GM19452 (cell line): ENCODE data around the gene SH3TC1.
A peak's percentile ranks its signal among the peaks of the same experiment; 100 is the strongest.

Experiments
- ATAC-seq: cut with Tn5 transposase; IDR thresholded peaks from one replicate; pipeline ENCODE4 v1.9.1; 2021; ENCODE audit not compliant: unreplicated experiment

Gene SH3TC1

DNA sequence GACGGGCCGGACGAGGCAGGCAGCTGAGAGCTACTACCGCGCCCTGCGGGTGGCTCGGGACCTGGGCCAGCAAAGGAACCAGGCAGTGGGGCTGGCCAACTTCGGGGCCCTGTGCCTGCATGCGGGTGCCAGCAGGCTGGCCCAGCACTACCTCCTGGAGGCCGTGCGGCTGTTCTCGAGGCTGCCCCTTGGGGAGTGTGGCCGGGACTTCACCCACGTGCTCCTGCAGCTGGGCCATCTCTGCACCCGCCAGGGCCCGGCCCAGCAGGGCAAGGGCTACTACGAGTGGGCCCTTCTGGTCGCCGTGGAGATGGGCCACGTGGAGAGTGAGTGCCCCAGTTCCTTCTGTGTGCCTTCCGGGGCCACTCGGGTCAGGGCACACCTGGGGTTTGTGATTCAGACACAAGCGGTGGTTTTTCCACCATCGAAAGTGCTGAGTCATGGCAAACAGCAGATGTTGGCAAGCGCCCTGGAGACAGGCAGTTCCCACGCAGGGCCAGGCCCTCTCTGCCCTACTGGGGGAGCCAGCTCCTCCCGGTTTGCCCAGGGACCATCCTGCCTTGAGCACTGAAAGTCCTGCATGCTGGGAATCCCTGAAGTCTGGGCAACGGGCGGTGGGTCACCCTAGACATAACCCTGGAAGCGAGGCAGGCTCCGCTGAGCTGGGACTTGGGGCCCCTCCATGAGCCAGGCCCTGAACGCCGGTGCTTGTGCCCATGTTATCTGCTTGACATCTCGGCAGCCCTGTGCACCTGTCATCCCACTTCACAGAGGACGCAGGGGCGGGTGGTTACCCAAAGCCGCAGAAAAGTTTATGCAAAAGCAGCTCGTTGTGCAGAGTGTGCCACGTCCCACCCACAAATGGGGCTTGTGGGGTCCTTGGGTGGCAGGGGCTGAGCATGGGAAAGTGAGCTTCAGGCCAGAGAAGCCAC lies 29.5 kb downstream of the SH3TC1 start:
- peak; percentile 78 for ATAC-seq

DNA sequence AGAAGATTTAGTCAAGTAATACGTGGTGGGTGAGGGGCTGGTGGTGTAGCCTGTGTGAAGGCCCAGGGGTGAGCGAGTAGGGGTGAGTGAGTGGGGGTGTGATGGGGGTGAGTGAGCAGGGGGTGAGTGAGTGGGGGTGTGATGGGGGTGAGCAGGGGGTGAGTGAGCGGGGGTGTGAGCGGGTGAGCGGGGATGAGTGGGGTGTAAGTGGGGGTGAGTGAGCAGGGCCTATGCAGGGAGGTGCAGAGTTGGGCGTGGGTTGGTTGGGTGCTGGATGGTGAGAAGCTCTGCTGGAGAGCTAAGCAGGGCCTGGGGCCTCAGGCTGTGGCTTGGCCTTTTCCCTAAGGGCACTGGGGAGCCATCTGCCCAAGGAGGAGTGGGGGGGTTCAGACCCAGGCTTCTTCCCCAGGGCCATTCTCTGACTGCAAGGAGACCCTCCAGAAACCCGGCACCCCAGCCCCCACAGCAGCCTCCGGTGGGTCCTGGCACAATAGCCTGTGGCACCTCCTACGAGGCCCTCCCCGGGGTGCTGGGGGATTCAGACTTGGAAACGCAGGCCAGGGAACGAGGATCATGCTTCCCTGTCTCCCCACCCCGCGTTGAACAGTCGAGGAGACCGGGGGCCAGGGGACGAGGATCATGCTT lies 30.4 kb downstream of the SH3TC1 start:
- ATAC-seq: no peak

DNA sequence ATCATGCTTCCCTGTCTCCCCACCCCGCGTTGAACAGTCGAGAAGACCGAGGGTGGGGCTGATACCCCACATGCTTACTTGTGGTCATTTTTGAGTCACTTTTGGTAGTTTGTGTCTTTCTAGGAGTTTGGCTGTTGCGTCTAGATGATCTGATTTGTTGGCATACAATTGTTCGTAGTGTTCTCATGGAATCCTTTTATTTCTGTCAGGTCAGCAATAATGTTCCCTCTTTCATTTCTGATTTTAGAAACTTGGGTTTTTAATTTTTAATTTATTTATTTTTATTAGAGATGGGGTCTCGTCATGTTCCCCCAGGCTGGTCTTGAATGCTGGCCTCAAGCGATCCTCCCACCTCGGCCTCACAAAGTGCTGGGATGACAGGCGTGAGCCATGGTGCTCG lies 30.9 kb downstream of the SH3TC1 start:
- ATAC-seq: no peak

DNA sequence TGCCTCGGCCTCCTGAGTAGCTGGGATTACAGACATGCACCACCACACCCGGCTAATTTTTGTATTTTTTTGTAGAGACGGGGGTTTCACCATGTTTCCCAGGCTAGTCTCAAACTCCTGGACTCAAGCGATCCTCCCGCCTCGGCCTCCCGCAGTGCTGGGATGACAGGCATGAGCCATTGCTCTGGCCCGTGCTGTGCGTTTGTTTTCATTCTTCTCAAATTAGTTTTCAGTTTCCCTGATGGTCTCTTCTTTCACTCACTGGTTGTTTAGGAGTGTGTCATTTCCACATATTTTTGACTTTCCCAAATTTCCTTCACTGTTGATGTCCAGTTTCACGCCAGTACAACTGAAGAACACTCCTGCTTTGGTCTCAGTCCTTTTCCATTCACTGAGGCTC lies 31.8 kb downstream of the SH3TC1 start:
- no peak for ATAC-seq

DNA sequence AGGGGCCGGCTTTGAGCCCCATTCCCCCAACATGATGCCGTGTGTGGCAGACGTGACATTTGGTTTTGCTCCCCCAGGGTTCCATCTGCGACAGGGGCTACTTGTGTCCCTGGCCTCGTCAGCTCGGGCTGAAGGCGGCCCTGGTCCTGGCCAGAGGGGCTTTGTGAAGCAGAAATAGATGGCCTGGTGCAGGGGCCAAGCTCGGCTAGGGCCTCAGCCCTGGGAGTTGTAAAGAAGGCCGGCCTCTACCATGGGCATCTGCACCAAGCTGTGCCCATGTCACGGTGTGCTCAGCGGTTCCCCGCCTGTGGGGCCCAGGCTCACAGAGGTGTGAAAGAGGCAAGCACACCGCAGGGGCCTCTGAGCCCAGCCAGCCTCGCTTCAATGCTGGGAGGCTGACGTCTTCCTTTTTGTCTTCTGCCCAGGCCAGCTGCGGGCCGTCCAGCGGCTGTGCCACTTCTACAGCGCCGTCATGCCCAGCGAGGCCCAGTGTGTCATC lies 32.5 kb downstream of the SH3TC1 start:
- no peak for ATAC-seq

DNA sequence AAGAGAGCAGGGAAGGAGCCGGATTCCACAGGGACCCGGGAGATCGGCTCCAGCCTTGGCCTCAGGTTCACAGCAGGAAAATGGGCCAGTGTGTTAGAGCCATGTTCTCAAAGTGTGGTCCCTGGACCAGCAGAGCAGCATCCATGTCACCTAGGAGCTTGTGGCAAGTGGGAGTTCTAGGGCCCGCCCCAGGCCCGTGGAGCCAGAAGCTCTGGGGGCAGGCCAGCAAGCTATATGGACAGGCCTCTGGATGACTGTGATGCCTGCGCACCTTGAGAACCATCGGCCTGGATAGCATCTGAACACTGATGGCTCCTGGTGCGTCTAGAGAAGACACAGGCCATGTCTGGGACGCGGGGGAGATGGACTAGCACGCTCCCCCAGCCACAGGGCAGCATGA lies 33.7 kb downstream of the SH3TC1 start:
- ATAC-seq: no peak

DNA sequence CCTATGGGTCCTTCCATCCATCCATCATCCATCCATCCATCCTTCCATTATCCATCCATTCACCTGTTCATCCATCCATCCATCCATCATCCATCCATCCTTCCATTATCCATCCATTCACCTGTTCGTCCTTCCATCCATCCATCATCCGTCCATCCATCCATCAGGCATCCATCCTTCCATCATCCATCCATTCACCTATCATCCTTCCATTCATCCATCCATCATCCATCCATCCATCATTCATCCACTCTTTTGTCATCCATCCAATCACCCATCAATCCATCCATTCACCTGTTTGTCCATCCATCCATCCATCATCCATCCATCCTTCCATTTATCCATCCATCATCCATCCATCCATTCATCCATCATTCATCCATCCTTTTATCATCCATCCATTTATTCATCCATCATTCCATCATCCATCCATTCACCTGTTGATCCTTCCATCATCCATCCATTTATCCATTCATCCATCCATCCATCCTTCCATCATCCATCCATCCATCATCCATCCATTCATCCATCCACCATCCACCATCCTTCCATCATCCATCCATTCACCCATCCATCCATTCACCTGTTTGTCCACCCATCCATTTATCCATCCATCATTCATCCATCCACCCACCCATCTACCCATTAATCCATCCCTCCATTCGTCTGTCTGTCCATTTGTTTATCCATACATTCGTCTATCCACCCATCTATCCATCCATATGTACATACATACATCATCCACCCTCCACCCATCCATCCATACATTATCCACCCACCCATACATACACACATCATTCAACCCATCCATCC lies 34.8 kb downstream of the SH3TC1 start:
- no peak for ATAC-seq

DNA sequence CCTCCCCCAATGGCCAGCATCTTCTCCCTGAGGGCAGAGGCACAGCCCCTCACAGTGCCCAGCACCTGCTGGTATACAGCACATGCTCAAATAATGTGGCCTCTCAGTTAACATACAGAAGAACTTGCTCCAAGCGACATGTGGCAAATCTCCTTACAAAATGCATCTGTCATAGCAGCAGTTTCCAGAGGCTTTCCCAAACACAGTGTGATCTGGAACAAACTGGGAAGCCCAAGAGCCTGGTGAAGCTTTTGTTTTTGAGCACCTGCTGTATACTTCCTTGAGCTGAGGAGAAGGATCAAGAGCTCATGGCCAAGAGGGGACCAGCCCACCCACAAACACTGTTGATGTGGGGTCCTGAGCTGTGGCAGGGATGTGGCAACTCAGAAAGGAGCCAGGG lies 35.6 kb downstream of the SH3TC1 start:
- ATAC-seq: no peak

DNA sequence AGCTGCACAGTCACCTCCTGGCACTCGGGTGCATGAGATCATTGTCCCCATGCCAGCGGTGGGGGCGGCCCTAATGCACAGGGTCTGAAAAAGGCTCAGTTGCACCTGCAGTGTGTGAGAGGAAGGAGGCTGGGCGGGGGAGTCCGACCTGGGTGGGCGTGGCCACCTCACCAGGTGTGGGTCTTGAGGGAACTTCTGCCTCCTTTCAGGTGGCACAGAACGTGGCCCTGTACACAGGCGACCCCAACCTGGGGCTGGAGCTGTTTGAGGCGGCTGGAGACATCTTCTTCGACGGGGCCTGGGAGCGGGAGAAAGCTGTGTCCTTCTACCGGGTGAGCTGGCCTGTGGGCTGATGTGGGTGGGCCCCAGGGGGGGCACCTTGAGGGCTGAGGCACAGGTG lies 36.1 kb downstream of the SH3TC1 start:
- ATAC-seq: no peak

DNA sequence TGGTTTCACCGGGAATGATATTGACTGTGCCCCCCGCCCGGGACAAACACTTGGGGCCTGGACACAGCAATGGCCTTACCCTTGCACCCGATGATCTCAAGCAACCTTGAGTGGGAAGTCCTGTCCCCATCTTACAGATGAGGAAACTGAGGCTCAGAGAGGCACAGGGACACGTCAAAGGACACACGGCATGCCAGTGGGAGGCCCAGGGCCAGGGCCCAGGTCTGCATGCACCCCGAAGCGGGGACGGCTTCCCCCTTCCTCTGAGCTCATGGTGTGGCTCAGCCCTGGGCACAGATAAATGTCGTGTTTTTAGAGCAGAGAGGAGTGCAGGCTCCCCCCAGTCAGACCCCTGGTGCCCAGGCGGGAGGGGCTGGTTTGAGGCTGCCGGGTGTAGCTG lies 36.6 kb downstream of the SH3TC1 start:
- no peak for ATAC-seq

DNA sequence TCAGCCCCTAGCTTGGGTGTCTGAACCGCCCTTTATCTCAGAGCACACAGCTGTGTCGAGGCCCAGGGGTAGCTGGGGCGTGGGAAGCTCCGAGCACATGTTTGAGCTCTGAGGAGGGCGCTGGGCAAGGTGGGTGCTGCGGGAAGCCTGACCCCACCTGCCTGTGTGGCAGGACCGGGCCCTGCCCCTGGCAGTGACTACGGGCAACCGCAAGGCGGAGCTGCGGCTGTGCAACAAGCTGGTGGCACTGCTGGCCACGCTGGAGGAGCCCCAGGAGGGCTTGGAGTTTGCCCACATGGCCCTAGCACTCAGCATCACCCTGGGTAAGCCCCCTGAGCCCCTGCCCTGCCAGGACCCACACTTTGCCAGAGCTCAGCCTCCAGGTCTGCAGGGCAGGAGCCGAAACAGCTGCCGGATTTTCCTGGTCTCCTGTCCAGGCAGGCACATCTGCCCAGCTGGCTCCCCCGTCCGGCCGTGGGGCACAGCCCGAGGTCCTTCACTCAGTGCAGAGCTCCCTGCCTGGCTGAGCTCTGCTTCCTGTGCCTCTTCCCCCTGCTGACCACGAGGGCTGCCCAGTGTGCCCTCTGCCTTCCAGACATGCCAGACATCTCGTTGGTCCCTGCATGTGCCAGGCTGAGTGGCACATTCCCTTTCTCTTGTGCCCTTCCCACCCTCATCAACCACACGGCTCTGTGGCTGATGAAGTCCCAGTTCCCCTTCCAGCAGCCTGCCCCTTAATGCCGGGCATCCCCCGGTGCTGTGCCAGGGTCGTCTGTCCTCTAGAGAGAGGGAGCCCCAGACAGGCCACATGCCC lies 37.2 kb downstream of the SH3TC1 start:
- no peak for ATAC-seq

DNA sequence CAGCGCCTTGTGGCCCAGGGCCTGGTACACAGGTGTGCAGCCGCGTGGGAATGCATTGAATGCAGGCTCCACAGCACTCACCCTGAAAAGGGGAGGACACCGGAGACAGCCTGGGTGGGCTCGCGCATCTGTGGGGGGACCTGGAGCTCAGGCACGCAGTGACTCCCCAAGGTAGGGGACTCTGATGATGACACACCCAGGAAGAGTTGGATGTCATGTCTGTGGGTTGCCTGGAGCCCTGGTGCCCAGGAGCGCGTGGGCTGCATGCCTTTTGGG lies 37.8 kb downstream of the SH3TC1 start:
- no peak for ATAC-seq

DNA sequence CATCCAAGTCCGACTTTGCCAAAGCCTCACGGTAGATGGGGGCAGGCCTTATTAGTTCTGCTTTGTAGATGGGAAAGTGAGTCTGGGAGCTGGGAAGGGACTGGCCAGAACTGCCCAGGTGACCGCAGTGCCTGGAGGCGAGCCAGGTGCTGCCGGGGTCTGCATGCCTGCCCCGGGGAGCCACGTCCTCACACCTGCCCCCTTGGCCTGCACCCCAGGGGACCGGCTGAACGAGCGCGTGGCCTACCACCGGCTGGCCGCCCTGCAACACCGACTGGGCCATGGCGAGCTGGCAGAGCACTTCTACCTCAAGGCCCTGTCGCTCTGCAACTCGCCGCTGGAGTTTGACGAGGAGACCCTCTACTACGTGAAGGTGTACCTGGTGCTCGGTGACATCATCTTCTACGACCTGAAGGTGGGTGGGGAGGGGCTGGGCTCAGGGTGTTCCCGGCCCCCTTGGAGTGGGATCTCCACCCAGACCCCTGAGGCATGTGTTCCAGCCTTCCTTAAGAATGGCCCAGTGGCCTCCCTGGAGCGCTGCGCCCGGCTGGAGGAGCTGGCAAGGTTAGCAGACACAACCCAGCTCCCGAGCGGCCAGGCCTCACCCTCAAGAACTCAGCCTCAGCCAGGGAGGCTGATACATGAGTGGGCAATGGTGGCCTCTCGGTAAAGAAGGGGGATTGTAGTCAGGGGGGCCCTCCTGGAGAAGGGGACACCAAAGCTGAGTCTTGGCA lies 38.3 kb downstream of the SH3TC1 start:
- ATAC-seq: no peak

DNA sequence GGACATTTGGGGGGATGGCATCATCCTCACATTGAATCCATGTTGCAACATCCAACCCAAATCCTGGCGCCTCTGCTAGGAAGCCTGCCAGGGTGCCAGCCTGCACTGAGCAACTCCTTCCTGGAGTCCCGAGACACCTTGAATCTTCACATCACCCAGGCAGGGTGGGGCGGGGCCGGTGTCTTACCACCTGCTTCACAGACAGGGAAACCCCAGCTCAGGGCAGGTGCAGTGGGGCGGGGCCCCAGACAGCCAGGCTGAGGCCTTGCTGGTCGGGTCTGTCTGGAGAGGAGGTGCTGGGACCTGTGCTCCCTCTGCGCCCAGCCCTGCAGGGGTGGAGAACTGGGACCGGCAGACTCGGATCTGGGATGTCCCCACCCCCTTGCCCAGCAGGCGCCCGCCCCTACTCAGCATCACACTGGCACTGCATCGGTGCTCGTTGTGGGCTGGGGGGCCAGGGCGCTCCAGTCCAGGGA lies 39.0 kb downstream of the SH3TC1 start:
- no peak for ATAC-seq

DNA sequence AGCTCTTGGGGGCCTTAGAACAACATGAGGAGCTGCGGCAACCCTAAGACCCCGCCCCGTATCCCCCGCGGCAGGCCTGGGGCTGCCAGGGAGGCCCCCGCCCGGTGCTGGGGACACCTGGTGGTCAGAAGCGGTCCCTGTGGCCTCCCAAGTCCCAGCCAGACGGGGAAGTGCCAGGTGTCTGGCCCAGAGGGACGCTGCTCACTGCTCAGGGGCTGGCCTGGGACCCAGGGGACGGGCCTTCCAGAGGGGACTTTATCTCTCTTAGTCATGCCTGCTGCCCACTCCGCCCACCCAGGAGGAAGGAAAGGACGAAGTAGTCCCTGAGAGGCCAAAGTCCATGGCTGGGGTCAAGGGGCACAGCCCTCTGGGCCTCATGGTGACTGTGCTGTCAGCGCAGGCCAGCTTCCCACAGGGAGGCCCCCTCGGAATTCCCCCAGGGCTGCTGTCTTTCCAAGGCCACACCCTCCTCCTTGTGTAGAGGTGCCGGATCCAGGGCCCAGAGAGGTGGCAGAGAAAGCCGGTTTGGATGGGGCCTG lies 39.5 kb downstream of the SH3TC1 start:
- ATAC-seq: no peak

DNA sequence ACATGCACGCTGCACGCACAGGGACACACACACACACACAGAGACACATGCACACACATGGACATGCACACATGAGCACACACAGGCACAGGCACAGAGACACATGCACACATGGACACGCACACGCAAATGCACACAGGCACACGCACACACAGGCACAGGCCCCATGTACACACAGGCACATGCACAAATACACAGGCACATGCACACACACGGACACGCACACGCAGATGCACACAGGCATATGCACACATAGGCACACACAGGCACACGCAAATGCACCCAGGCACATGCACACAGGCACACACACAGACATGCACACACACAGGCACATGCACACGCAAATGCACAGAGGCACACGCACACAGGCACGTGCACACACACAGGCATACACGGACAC lies 40.1 kb downstream of the SH3TC1 start:
- ATAC-seq: no peak

DNA sequence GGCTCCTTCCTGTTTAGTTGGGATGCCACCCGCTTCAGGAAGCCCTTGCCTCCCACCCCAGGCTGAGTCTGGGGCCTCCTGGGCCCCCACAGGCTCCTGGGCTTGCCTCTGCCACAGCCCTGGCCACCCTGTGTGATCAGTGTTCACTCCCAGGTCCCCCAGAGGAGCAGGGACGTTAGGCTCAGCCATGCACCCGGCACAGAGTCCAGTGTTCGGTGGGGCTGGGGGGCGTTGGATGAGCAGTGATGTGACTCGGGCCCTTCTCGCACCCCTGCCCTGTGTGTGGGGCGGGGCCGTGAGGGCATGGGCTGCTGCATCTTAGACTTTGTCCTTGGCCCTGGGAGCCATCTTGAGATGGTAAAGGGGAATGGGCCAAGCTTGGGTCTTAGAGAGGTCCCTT lies 40.6 kb downstream of the SH3TC1 start:
- no peak for ATAC-seq

DNA sequence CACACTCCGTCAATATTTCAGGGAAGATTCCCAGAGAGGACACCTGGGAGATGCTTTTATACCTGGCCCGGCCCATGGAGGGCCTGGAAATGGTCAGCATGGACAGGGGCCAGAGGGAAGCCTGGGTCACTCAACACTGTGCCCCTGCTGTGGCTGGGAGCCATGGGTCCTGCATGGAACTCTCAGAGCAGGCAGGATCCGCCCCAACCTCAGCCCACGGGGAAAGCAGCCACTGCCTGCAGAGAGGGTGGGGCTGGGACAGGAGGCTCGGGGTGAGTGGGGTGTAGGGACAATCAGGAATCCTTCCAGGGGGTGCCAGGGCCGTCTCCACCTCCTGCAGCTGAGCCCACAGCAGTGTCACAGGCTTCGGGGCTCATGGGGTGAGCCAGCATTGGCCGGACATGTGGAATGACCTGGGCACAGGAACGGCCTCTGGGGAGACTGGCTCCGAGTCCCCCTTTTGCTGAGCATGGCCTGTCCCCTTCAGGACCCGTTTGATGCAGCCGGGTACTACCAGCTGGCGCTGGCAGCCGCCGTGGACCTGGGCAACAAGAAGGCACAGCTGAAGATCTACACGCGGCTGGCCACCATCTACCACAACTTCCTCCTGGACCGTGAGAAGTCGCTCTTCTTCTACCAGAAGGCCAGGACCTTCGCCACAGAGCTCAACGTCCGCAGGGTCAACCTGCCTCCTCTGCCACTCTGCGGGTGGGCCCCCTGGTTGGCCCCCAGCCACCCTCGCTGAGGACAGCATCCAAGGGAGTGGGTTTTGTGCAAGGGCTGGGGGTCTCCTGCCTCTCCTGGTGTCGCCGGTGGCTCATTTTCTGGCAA lies 41.3 kb downstream of the SH3TC1 start:
- ATAC-seq: no peak

DNA sequence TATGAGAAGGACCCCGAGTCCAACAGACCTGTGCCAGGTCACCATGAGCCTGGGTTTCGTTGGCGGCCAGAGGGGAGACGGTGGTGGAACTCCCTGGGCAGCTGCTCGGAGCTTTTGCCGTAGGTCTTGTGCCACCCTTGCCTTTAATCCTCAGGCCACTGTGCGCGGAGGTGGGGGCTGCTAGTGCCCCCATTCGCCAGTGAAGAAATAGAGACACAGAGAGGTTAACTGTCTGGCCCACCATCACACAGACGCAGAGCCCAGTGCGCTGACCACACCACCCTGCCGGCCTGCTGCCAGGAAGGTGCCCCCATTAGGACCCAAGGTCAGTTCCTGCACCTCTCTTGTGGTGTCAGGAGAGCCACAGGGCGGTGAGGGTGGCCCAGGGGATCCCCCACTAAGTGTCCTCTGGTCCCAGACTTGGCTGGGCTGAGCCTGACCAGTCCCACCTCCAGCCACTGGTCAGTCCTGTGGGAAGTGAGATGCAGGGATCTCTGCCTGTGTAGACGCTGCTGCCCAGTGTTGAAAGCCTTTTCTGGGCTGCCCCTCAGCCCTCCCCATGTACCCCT lies 42.2 kb downstream of the SH3TC1 start:
- ATAC-seq: no peak
